Esophagus squamous epithelium (tissue), 4 donors: ENCODE results near the gene KMT5B.

ENCODE experiments used
- POLR2A ChIP-seq, 4 donors: fragments of 450-650 bp; IDR thresholded peaks; one replicate each; pipeline ENCODE4 v1.6.1; 2017; ENCODE audit warnings: antibody characterized with exemption in 4 of 4, mild to moderate bottlenecking in 4 of 4, moderate library complexity in 3 of 4
- TF ChIP-seq, protein P1 (sequence below), 6 experiments: fragments of 450-650 bp in 4 of 6; fragments of 200-600 bp in 2 of 6; sonication (generic) in 2 of 6; IDR thresholded peaks; one replicate each; pipeline ENCODE4 v1.5.1; 2016 to 2019; ENCODE audit warnings: antibody characterized with exemption in 6 of 6, mild to moderate bottlenecking in 4 of 6, moderate library complexity in 4 of 6

DNA sequence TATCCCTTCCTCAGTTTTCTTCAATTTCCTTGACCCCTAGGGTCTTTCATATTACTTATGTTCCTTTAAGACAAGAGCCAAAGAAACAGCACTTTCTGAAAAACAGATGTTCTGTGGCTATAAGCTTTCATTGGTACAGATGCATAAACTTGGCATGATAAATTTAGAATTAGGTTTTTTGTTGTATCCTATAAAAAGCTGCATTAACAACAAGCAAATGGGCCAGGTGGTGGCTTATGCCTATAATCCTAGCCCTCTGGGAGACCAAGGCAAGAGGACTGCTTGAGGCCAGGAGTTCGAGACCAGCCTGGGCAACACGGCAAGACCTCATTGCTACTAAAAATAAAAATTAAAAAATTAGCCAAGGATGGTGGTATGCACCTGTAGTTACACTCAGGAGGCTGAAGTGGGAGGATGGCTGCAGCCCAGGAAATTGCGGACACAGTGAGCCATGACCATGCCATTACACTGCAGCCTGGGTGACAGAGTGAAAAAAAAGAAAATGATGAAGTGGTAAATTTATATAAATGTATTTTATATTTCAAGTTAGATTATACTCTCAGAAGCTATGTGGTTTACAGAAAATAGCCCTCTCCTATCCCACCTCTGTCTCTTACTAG, 18.3 kb downstream of the KMT5B start:
- TF ChIP-seq, protein P1, sequence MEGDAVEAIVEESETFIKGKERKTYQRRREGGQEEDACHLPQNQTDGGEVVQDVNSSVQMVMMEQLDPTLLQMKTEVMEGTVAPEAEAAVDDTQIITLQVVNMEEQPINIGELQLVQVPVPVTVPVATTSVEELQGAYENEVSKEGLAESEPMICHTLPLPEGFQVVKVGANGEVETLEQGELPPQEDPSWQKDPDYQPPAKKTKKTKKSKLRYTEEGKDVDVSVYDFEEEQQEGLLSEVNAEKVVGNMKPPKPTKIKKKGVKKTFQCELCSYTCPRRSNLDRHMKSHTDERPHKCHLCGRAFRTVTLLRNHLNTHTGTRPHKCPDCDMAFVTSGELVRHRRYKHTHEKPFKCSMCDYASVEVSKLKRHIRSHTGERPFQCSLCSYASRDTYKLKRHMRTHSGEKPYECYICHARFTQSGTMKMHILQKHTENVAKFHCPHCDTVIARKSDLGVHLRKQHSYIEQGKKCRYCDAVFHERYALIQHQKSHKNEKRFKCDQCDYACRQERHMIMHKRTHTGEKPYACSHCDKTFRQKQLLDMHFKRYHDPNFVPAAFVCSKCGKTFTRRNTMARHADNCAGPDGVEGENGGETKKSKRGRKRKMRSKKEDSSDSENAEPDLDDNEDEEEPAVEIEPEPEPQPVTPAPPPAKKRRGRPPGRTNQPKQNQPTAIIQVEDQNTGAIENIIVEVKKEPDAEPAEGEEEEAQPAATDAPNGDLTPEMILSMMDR (IDR thresholded peaks at IDR 0.05), result no peak
- no peak for TF ChIP-seq POLR2A (IDR thresholded peaks at IDR 0.05)
